ENCODE results near the gene ZCWPW1. TPM values are rescaled to one million over a fixed set of nuclear protein-coding genes. Genes with fewer than 3 reads are reported as not detected.

The ZCWPW1 gene
- total and polyA plus RNA-seq, 2 donors (not counting 1 experiment from before 2014, with no cell fraction given), result 1.1 to 2.8 TPM

- Histone ChIP-seq H4K20me1 (ENCODE audit: control insufficient read depth, extremely low read depth, insufficient read depth, low read length) (no peaks in the 10 kb centered on the region), H3K4me3 (replicated peaks in 1 of 4; ENCODE audit: control extremely low read depth in 1 of 4, insufficient read depth in 1 of 4, low read depth in 3 of 4, low read length in 4 of 4) (no peak overlapping the region), H3K4me1 (ENCODE audit: control insufficient read depth, extremely low read depth, insufficient read depth, low read length) (peaks cover 19% of the 10 kb centered on the region), H3K36me3 (ENCODE audit: control insufficient read depth, insufficient read depth, low read length) (no peaks in the 10 kb centered on the region), H3K79me2 (ENCODE audit: control insufficient read depth, insufficient read depth, low read length) (no peaks in the 10 kb centered on the region), H3K9ac (ENCODE audit: insufficient read depth, low read length) (no peak overlapping the region), H3K27ac (ENCODE audit: insufficient read depth, low read length) (peak overlapping the region; percentile 67), H3K9me3 (ENCODE audit: control insufficient read depth, insufficient read depth, low read depth, low read length) (no peaks in the 10 kb centered on the region), H2AFZ (ENCODE audit: low read length) (peak overlapping the region; percentile 34), H3K4me2 (ENCODE audit: extremely low read depth, insufficient read depth, low read length) (no peak overlapping the region), H3K27me3 (ENCODE audit: control insufficient read depth, insufficient read depth, low read length) (no peaks in the 10 kb centered on the region)
- peak; percentile 24 to 57 for DNase-seq (ENCODE audit: low read depth in 2 of 2)
- TF ChIP-seq EZH2 (IDR thresholded peaks at IDR 0.05; ENCODE audit: low read length, missing control alignments), result no peak
Measured at GRCh38 chr7:100446040-100446439, 17.5 kb upstream of the ZCWPW1 start.

GRCh38 chr7:100444311-100445278, 16.1 kb upstream of the ZCWPW1 start:
- H3K4me1 ChIP-seq (ENCODE audit: control insufficient read depth, extremely low read depth, insufficient read depth, low read length), result peaks cover 21% of the 10 kb centered on the region
- no peaks in the 10 kb centered on the region for H4K20me1 ChIP-seq (ENCODE audit: control insufficient read depth, extremely low read depth, insufficient read depth, low read length)
- no peak for TF ChIP-seq EZH2 (IDR thresholded peaks at IDR 0.05; ENCODE audit: low read length, missing control alignments)
- TF ChIP-seq CTCF (conservative IDR thresholded peaks at IDR 0.05 in 1 of 2, IDR thresholded peaks at IDR 0.05 in 1 of 2; ENCODE audit: low read depth in 1 of 2, low read length in 2 of 2), result no peak
- peak overlapping the region; percentile 59 for H3K4me2 ChIP-seq (ENCODE audit: extremely low read depth, insufficient read depth, low read length)
- no peak overlapping the region for H3K4me3 ChIP-seq (replicated peaks in 1 of 4; ENCODE audit: control extremely low read depth in 1 of 4, insufficient read depth in 1 of 4, low read depth in 3 of 4, low read length in 4 of 4)
- no peaks in the 10 kb centered on the region for H3K79me2 ChIP-seq (ENCODE audit: control insufficient read depth, insufficient read depth, low read length)
- no peaks in the 10 kb centered on the region for H3K9me3 ChIP-seq (ENCODE audit: control insufficient read depth, insufficient read depth, low read depth, low read length)
- no peaks in the 10 kb centered on the region for H3K36me3 ChIP-seq (ENCODE audit: control insufficient read depth, insufficient read depth, low read length)
- DNase-seq (ENCODE audit: low read depth in 2 of 2), result peak; percentile 30 to 76
- H3K27ac ChIP-seq (ENCODE audit: insufficient read depth, low read length), result peak overlapping the region; percentile 70
- H2AFZ ChIP-seq (ENCODE audit: low read length), result peak overlapping the region; percentile 54
- H3K9ac ChIP-seq (ENCODE audit: insufficient read depth, low read length), result no peak overlapping the region
- no peaks in the 10 kb centered on the region for H3K27me3 ChIP-seq (ENCODE audit: control insufficient read depth, insufficient read depth, low read length)

DNA sequence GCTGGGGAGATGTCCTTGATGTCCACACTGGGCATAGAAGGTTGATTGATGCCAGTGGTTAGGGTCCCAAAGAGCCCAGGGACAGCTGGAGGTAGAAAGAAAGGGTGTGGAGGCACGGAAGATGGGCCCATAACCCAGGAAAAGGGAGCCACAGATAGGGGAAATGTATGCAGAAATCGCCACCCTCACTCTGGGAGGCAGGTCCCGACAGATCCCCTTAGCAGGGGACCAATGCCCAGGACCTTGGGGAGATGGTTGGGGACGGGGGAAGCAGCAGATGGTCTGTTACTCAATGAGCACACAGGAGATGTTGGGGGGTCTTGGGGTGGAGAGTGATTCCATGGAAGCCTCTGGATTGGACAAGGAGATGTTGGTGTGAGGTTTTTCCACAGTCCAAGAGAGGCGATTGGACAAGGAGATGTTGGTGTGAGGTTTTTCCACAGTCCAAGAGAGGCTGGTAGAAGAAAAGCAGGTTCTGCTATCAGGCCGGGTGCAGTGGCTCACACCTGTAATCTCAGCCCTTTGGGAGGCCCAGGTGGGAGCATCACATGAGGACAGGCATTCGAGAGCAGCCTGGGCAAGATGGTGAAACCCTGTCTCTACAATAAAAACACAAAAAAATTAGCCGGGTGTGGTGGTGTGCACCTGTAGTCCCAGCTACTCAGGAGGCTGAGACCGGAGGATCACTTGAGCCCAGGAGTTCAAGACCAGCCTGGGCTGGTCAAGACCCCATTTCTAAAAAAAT, 14.8 kb upstream of the ZCWPW1 start:
- Histone ChIP-seq H3K79me2 (ENCODE audit: control insufficient read depth, insufficient read depth, low read length) (no peaks in the 10 kb centered on the region), H3K9ac (ENCODE audit: insufficient read depth, low read length) (no peak overlapping the region), H3K27me3 (ENCODE audit: control insufficient read depth, insufficient read depth, low read length) (no peaks in the 10 kb centered on the region), H3K4me3 (replicated peaks in 1 of 4; ENCODE audit: control extremely low read depth in 1 of 4, insufficient read depth in 1 of 4, low read depth in 3 of 4, low read length in 4 of 4) (no peak overlapping the region), H4K20me1 (ENCODE audit: control insufficient read depth, extremely low read depth, insufficient read depth, low read length) (no peaks in the 10 kb centered on the region), H3K9me3 (ENCODE audit: control insufficient read depth, insufficient read depth, low read depth, low read length) (no peaks in the 10 kb centered on the region), H2AFZ (ENCODE audit: low read length) (peak overlapping the region; percentile 30), H3K4me2 (ENCODE audit: extremely low read depth, insufficient read depth, low read length) (no peak overlapping the region), H3K4me1 (ENCODE audit: control insufficient read depth, extremely low read depth, insufficient read depth, low read length) (peaks cover 22% of the 10 kb centered on the region), H3K36me3 (ENCODE audit: control insufficient read depth, insufficient read depth, low read length) (no peaks in the 10 kb centered on the region), H3K27ac (ENCODE audit: insufficient read depth, low read length) (no peak overlapping the region)
- TF ChIP-seq CTCF (conservative IDR thresholded peaks at IDR 0.05 in 1 of 2, IDR thresholded peaks at IDR 0.05 in 1 of 2; ENCODE audit: low read depth in 1 of 2, low read length in 2 of 2) (no peak), EZH2 (IDR thresholded peaks at IDR 0.05; ENCODE audit: low read length, missing control alignments) (no peak)
- no peak for DNase-seq (ENCODE audit: low read depth in 2 of 2)
